H1 (cell line): ENCODE results near the gene HS3ST6. TPM values are rescaled to one million over a fixed set of nuclear protein-coding genes. Genes with fewer than 3 reads are reported as not detected.
"Not testable (repeated sequence)": the region's sequence is repeated elsewhere in the genome, so short reads cannot be mapped to it uniquely, and the experiment has no call there.

ENCODE experiments used
- CTCF ChIA-PET: fragments of 300-600 bp; sonication (Branson Sonifier 250); formaldehyde crosslinking; loops from one replicate; lab custom pipeline; 2021; ENCODE audit not compliant: partially characterized antibody; lab: Charles Lee
- POLR2A ChIA-PET: fragments of 300-600 bp; sonication (Branson Sonifier 250); formaldehyde crosslinking; loops from one replicate; lab custom pipeline; 2021; ENCODE audit warnings: inconsistent platforms; ENCODE audit not compliant: partially characterized antibody; lab: Charles Lee
- DNase-seq, 2 experiments: peaks; one replicate each; pipeline versions ENCODE4 v3.0.0 to v3.0.0-alpha.2; 2010 to 2022; ENCODE audit warnings: low spot score in 2 of 2, low read depth in 1 of 2, mixed read lengths in 1 of 2
- FAIRE-seq: peaks from 2 replicates; lab custom pipeline; 2011; peaks lifted over from hg19 to GRCh38; lab: Jason Lieb, UNC
- H2AFZ ChIP-seq: 2 replicates; pipeline ENCODE4 v1.8.1; 2012; ENCODE audit warnings: low read length, inconsistent platforms
- H2AK5ac ChIP-seq: 2 replicates; pipeline ENCODE4 v1.6.1; 2013; ENCODE audit warnings: low read depth, low read length
- H2BK120ac ChIP-seq: replicated peaks from 2 replicates; pipeline ENCODE3; 2013; ENCODE audit warnings: low read depth, low read length, inconsistent platforms
- H2BK12ac ChIP-seq: 2 replicates; pipeline ENCODE4 v1.6.1; 2013; ENCODE audit warnings: low read depth, low read length
- H2BK15ac ChIP-seq: 2 replicates; pipeline ENCODE4 v1.6.1; 2013; ENCODE audit warnings: low read length
- H2BK20ac ChIP-seq: 2 replicates; pipeline ENCODE4 v1.6.1; 2013; ENCODE audit warnings: low read length
- H2BK5ac ChIP-seq: 2 replicates; pipeline ENCODE4 v1.6.1; 2013; ENCODE audit warnings: low read depth, low read length
- H3K14ac ChIP-seq: 2 replicates; pipeline ENCODE4 v1.6.1; 2013; ENCODE audit warnings: inconsistent platforms; ENCODE audit not compliant: insufficient read length
- H3K18ac ChIP-seq: 2 replicates; pipeline ENCODE4 v1.6.1; 2013; ENCODE audit warnings: low read length; ENCODE audit errors: extremely low read depth
- H3K23ac ChIP-seq: 2 replicates; pipeline ENCODE4 v1.6.1; 2013; ENCODE audit warnings: inconsistent platforms; ENCODE audit not compliant: insufficient read length
- H3K23me2 ChIP-seq: 2 replicates; pipeline ENCODE4 v1.6.1; 2013; ENCODE audit warnings: low read depth, low read length
- H3K27ac ChIP-seq: 2 replicates; pipeline ENCODE4 v1.6.1; 2011; ENCODE audit warnings: low read depth, low read length, inconsistent platforms
- H3K27me3 ChIP-seq, 4 experiments: replicated peaks in 1 of 4; 1 replicate in 1 of 4; 2 replicates in 3 of 4; pipeline versions ENCODE4 v1.6.1 to v1.8.1; 2011 to 2013; ENCODE audit warnings: low read length in 3 of 4, mild to moderate bottlenecking in 3 of 4, inconsistent platforms in 2 of 4, mixed read lengths in 2 of 4, moderate library complexity in 1 of 4; ENCODE audit not compliant: control insufficient read depth in 3 of 4, insufficient read depth in 3 of 4; ENCODE audit errors: extremely low read depth in 1 of 4
- H3K36me3 ChIP-seq, 4 experiments: 2 replicates each; pipeline versions ENCODE4 v1.6.1 to v1.8.1; 2011 to 2013; ENCODE audit warnings: mild to moderate bottlenecking in 4 of 4, low read length in 3 of 4, moderate library complexity in 2 of 4, control low read depth in 1 of 4, inconsistent platforms in 1 of 4; ENCODE audit not compliant: insufficient read depth in 4 of 4, control insufficient read depth in 2 of 4
- H3K4ac ChIP-seq: replicated peaks from 2 replicates; pipeline ENCODE3; 2013; ENCODE audit warnings: low read length, low read depth, mixed read lengths, inconsistent platforms; ENCODE audit not compliant: insufficient read length
- H3K4me1 ChIP-seq, 4 experiments: replicated peaks in 1 of 4; 1 replicate in 1 of 4; 2 replicates in 3 of 4; pipeline versions ENCODE4 v1.6.1 to v1.8.1; 2011 to 2013; ENCODE audit warnings: low read length in 3 of 4, inconsistent platforms in 2 of 4, mixed read lengths in 1 of 4; ENCODE audit not compliant: insufficient read depth in 4 of 4, control insufficient read depth in 3 of 4
- H3K4me2 ChIP-seq, 2 experiments: 2 replicates each; pipeline versions ENCODE4 v1.6.1 to v1.8.1; 2011 to 2013; ENCODE audit warnings: low read depth in 2 of 2, low read length in 2 of 2, control low read depth in 1 of 2, inconsistent platforms in 1 of 2, mild to moderate bottlenecking in 1 of 2; ENCODE audit not compliant: insufficient read depth in 1 of 2
- H3K4me3 ChIP-seq, 4 experiments: fragments of 200-600, 300-600 bp in 1 of 4; sonication (generic), shearing (Covaris generic), sonication (Bioruptor Twin) in 1 of 4; 2 replicates each; pipeline versions ENCODE4 v1.5.1 to v1.8.1; 2011 to 2016; ENCODE audit warnings: low read length in 4 of 4, low read depth in 3 of 4, control low read depth in 2 of 4, inconsistent platforms in 2 of 4, mild to moderate bottlenecking in 2 of 4, mixed read lengths in 1 of 4, moderate library complexity in 1 of 4; ENCODE audit not compliant: insufficient read depth in 2 of 4; ENCODE audit errors: extremely low read depth in 1 of 4
- H3K56ac ChIP-seq: replicated peaks from 2 replicates; pipeline ENCODE3; 2013; ENCODE audit warnings: low read depth, mild to moderate bottlenecking, mixed read lengths, low read length, inconsistent platforms; ENCODE audit not compliant: insufficient read length
- H3K79me1 ChIP-seq: 2 replicates; pipeline ENCODE4 v1.6.1; 2013; ENCODE audit warnings: low read depth, low read length, control low read depth
- H3K79me2 ChIP-seq, 2 experiments: 2 replicates each; pipeline versions ENCODE4 v1.6.1 to v1.8.1; 2012 to 2013; ENCODE audit warnings: low read length in 2 of 2, mild to moderate bottlenecking in 2 of 2, inconsistent platforms in 1 of 2; ENCODE audit not compliant: insufficient read depth in 2 of 2, control insufficient read depth in 1 of 2
- H3K9ac ChIP-seq, 4 experiments: replicated peaks in 1 of 4; 1 replicate in 1 of 4; 2 replicates in 3 of 4; pipeline versions ENCODE4 v1.6.1 to v1.8.1; 2011 to 2013; ENCODE audit warnings: low read depth in 3 of 4, low read length in 3 of 4, control low read depth in 2 of 4, mild to moderate bottlenecking in 2 of 4, moderate library complexity in 2 of 4, inconsistent platforms in 1 of 4; ENCODE audit errors: extremely low read depth in 1 of 4
- H3K9me3 ChIP-seq, 2 experiments: 2 replicates each; pipeline versions ENCODE4 v1.6.1 to v1.8.1; 2012 to 2013; ENCODE audit warnings: mild to moderate bottlenecking in 2 of 2, moderate library complexity in 2 of 2, control low read depth in 1 of 2, inconsistent platforms in 1 of 2, low read depth in 1 of 2, low read length in 1 of 2, mixed read lengths in 1 of 2; ENCODE audit not compliant: insufficient read depth in 2 of 2
- H4K20me1 ChIP-seq, 2 experiments: replicated peaks in 1 of 2; 2 replicates each; pipeline versions ENCODE3 to v1.8.1; 2011 to 2013; ENCODE audit warnings: inconsistent platforms in 2 of 2, low read length in 2 of 2, mild to moderate bottlenecking in 1 of 2; ENCODE audit not compliant: insufficient read depth in 2 of 2, control insufficient read depth in 1 of 2
- H4K5ac ChIP-seq: 2 replicates; pipeline ENCODE4 v1.6.1; 2013; ENCODE audit warnings: low read length, low read depth, mixed read lengths, inconsistent platforms; ENCODE audit not compliant: insufficient read length
- H4K8ac ChIP-seq: 2 replicates; pipeline ENCODE4 v1.8.0; 2013; ENCODE audit warnings: mild to moderate bottlenecking, moderate library complexity, low read length, inconsistent platforms; ENCODE audit not compliant: insufficient read depth; ENCODE audit errors: extremely low read depth
- H4K91ac ChIP-seq: replicated peaks from 2 replicates; pipeline ENCODE3; 2013; ENCODE audit warnings: low read length, mixed read lengths, inconsistent platforms; ENCODE audit not compliant: insufficient read length
- WGBS, 2 experiments: shearing (Covaris generic) in 1 of 2; methylation state at CpG; one replicate each; pipeline versions ENCODE4 v1.1.6 to v1.1.7; 2013 to 2015; ENCODE audit warnings: low lambda C conversion rate in 2 of 2, mixed read lengths in 2 of 2, inconsistent platforms in 1 of 2, low coverage in 1 of 2, missing lambda C conversion rate in 1 of 2; ENCODE audit not compliant: insufficient replicate concordance in 2 of 2, insufficient coverage in 1 of 2, insufficient read length in 1 of 2; ENCODE audit errors: extremely low coverage in 1 of 2, missing lambda C conversion rate in 1 of 2; 5-methylcytosine and 5-hydroxymethylcytosine counted together
- polyA plus RNA-seq, 7 experiments: library from polyadenylated mRNA; depleted of rRNA in 3 of 7; stranded (reverse) in 5 of 7; unstranded in 2 of 7; fragments of >200 nt in 5 of 7; fragments of 200-250 nt in 2 of 7; gene quantifications; 1 replicate in 5 of 7; 2 replicates in 1 of 7; 4 replicates in 1 of 7; pipeline versions ENCODE4 v1.2.1 to v1.2.3, GENCODE V29; 2011 to 2013; ENCODE audit warnings: missing spikeins in 2 of 7, mixed read lengths in 2 of 7
- total RNA-seq: library from RNA; stranded (reverse); fragmentation: NEBNext Ultra II Directional; extraction: Animal tissue kit (Norgen Biotek cat#: 25700); gene quantifications from 2 replicates; pipeline ENCODE4 v1.2.1, GENCODE V29; 2021

Gene HS3ST6
- total and polyA plus RNA-seq, 2 of the 8 experiments (the other 6 are each of a cell fraction or from before 2014, with no cell fraction given), result 0.36 to 0.39 TPM

- not testable (repeated sequence) for H3K4me1 ChIP-seq, H2BK15ac ChIP-seq, H3K4me2 ChIP-seq, H2BK20ac ChIP-seq, H3K14ac ChIP-seq, H2AK5ac ChIP-seq, H3K27me3 ChIP-seq, H2BK5ac ChIP-seq, H3K23me2 ChIP-seq, H3K79me1 ChIP-seq, H3K9me3 ChIP-seq, FAIRE-seq, H2BK12ac ChIP-seq, H3K4me3 ChIP-seq, H2AFZ ChIP-seq, H2BK120ac ChIP-seq, H3K9ac ChIP-seq, DNase-seq, H3K79me2 ChIP-seq, H3K27ac ChIP-seq, H4K5ac ChIP-seq, H3K4ac ChIP-seq, H4K8ac ChIP-seq, H4K91ac ChIP-seq, H3K23ac ChIP-seq, H4K20me1 ChIP-seq, H3K56ac ChIP-seq, H3K18ac ChIP-seq
- ChIA-PET POLR2A (interaction anchor here (0.6 to 11.7 kb wide), 2 partner anchors 20 to 972 kb away, joined by 3 to 336 read pairs; partner anchors contain the start of genes NDUFB10, RNF151, RPL3L and RPS2), CTCF (interaction anchor here (1.1 to 6.3 kb wide), 5 partner anchors 14 to 669 kb away, joined by 3 to 62 read pairs (median 9); partner anchors contain the start of genes MEIOB and RPL3L)
- 95% methylated on average over 8 of the region's 8 CpGs; no CpG with 5 or more reads in 1 of the 2 experiments for WGBS, 2 experiments
- peaks cover 4 to 12% (median 8%) of the 10 kb centered on the region in 4 experiments; a peak in 5 of 8 replicates for H3K36me3 ChIP-seq
Observed at GRCh38 chr16:1939833-1940232, 21.6 kb upstream of the HS3ST6 start.
